ENCODE measurements around the gene CHI3L1.

CHI3L1 gene

GRCh38 chr1:203215573-203215972 lies 29.1 kb upstream of the CHI3L1 start:
- Mint-ChIP-seq H3K4me1 (peaks cover 5 to 6% of the 10 kb centered on the region in 2 donors), H3K9me3 (no peaks in the 10 kb centered on the region), H3K36me3 (no peaks in the 10 kb centered on the region), H3K27me3 (peaks cover 25 to 31% of the 10 kb centered on the region in 2 donors), H3K27ac (no peak overlapping the region), H3K4me3 (no peak overlapping the region)
- no peak for DNase-seq
- ATAC-seq (replicated peaks): no peak

DNA sequence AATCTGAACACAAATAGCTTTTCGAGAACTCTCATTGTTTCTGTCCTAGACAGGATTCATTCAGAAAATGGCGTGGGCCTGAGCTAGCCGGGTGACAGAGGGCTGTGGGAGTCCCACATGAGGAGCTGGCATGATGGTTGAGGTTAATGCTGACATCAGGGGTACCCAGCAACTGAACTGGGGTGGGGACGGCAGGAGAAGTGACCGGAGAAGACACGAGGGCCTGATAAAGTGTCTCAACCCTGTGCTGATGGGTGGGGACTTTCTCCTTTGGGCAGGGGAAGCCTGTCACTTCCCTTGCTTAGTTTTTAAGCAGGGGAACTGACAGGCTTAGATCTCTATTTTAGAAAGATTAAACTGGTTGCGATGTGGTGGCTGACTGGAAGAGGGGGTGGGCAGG lies 28.4 kb upstream of the CHI3L1 start:
- H3K4me1 Mint-ChIP-seq: peaks cover 5 to 6% of the 10 kb centered on the region in 2 donors
- peaks cover 25 to 31% of the 10 kb centered on the region in 2 donors for H3K27me3 Mint-ChIP-seq
- H3K4me3 Mint-ChIP-seq: no peak overlapping the region

DNA sequence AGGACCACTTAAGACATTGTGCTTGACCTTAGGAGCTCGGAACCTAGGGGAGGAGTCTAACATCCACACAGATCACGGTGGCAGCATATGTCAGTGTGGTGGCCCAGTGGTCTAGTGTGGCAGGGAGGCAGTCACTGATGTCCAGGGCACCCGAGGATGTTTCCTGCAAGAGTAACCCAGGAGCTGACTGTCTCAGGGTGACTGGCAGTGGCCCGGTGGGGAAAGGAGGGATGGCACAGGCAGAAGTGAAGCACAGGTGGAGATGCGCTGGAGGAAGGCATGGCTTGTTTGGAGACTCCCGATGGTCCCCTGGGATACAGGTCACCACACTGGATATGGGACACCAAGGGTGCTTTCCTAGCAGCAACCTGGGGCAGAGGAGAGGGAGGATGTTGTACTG lies 26.6 kb upstream of the CHI3L1 start:
- Mint-ChIP-seq H3K4me1 (peaks cover 5 to 6% of the 10 kb centered on the region in 2 donors), H3K9me3 (no peaks in the 10 kb centered on the region), H3K4me3 (no peak overlapping the region), H3K36me3 (no peaks in the 10 kb centered on the region), H3K27me3 (peaks cover 19 to 25% of the 10 kb centered on the region in 2 donors), H3K27ac (no peak overlapping the region)
- ATAC-seq (replicated peaks) (no peak), DNase-seq (no peak)

More for the DNA sequence above, 28.4 kb upstream of the CHI3L1 start:
- no peaks in the 10 kb centered on the region for H3K36me3 Mint-ChIP-seq
- H3K27ac Mint-ChIP-seq: no peak overlapping the region
- ATAC-seq (replicated peaks): no peak
- H3K9me3 Mint-ChIP-seq: no peaks in the 10 kb centered on the region
- DNase-seq: no peak

GRCh38 chr1:203211812-203212211 lies 25.3 kb upstream of the CHI3L1 start:
- ATAC-seq (replicated peaks) (no peak), DNase-seq (no peak)
- Mint-ChIP-seq H3K36me3 (no peaks in the 10 kb centered on the region), H3K4me3 (no peak overlapping the region), H3K27ac (no peak overlapping the region), H3K4me1 (peaks cover 5 to 6% of the 10 kb centered on the region in 2 donors), H3K27me3 (peaks cover 9 to 13% of the 10 kb centered on the region in 2 donors), H3K9me3 (no peaks in the 10 kb centered on the region)

DNA sequence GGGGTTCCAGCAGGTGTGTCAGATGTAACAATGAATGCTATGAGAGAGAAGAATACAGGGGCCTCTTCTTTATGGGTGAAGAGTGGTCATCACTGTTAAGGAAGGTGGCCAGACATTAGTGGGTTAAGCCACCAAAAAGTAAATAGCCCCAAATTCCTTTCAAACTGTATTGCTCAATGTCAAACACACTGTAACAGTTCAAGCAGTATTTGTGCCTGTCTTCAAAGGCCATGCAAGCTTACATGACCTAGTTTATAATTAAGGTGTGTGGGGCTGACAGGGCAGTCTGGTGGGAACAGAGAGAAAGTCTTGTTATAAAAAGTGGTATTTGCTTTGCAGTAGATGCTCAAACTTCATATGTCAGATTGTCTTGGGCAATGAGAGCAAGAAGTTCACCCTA lies 24.5 kb upstream of the CHI3L1 start:
- Mint-ChIP-seq H3K27me3 (peaks cover under 1 to 5% of the 10 kb centered on the region in 2 donors), H3K4me1 (peaks cover 0 to under 1% of the 10 kb centered on the region in 2 donors)

DNA sequence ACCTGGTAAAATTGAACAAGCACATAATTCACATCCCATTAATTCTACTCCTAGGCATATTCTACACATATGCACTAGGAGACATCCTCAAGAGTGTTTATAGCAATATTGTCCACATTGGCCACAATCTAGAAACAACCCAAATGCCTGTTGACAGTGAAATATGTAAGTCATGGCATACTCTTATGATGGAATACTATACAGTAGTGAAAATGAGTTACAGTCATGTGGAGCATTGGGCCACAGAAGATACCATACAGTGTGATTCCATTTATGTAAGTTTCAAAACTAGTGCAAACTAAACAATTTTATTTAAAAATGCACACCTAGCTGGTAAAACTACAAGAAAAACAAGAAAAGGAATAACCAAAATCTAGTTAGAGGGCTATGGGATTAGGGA lies 23.8 kb upstream of the CHI3L1 start:
- no peaks in the 10 kb centered on the region for H3K9me3 Mint-ChIP-seq
- no peak overlapping the region for H3K4me3 Mint-ChIP-seq
- no peaks in the 10 kb centered on the region for H3K36me3 Mint-ChIP-seq
- H3K27me3 Mint-ChIP-seq: peaks cover 0 to 4% of the 10 kb centered on the region in 2 donors
- no peaks in the 10 kb centered on the region for H3K4me1 Mint-ChIP-seq
- DNase-seq: no peak
- no peak overlapping the region for H3K27ac Mint-ChIP-seq
- no peak for ATAC-seq (replicated peaks)

More for the DNA sequence above, 24.5 kb upstream of the CHI3L1 start:
- Mint-ChIP-seq H3K36me3 (no peaks in the 10 kb centered on the region), H3K4me3 (no peak overlapping the region), H3K9me3 (no peaks in the 10 kb centered on the region), H3K27ac (no peak overlapping the region)
- DNase-seq (no peak), ATAC-seq (replicated peaks) (no peak)

- Mint-ChIP-seq H3K9me3 (no peaks in the 10 kb centered on the region), H3K27ac (no peak overlapping the region), H3K4me1 (no peaks in the 10 kb centered on the region), H3K36me3 (no peaks in the 10 kb centered on the region), H3K4me3 (no peak overlapping the region), H3K27me3 (peaks cover 0 to 8% of the 10 kb centered on the region in 2 donors)
- DNase-seq: no peak
- no peak for ATAC-seq (replicated peaks)
Measured at GRCh38 chr1:203208181-203208580, 21.7 kb upstream of the CHI3L1 start.

DNA sequence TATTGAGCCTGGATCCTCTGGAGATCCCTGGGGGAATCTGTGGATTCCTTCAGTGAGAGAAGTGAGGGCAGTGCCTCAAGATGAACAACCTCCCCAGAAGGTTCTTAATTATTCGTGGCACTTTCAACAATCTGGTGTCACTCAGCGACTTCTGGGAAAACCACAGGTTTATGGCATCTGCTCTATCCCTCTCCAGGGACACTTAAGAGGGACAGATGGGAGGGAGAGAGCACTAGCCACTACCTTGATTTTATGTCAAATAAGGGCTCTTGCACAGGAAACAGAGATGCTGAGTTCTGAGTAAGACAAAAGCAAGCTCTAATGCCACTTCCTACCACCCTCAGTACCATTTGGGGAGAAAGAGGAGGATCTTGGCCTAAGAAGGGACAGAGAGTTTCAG lies 21.2 kb upstream of the CHI3L1 start:
- no peak overlapping the region for H3K4me3 Mint-ChIP-seq
- ATAC-seq (replicated peaks): no peak

DNA sequence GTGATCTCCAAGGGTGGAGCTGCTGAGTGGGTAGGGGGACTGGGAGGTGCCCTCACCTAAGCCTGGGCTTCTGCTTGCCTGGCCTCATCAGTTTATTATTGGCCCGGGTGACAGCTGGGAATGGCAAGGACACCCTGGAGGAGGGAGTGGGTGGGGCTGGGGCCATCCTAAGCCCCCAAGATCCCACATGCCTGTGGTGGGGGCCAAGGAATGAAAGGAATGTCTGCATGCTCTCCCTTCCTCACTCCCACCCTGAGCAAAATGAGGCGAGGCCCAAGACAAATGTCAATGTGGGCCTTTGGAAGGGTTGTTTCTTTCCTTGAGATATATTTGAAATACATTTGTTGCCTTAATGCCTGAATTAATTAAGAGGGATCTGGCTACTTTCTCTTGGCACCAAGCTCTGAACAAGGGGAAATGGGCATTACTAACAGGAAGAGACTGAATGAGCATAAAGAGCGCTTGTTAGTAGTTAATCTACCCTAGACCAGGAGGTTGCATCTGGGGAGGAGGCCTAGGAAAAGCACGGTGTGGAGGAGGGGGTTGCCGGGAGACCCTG lies 19.7 kb upstream of the CHI3L1 start:
- no peak for ATAC-seq (replicated peaks)
- H3K27me3 Mint-ChIP-seq: peaks cover 9 to 13% of the 10 kb centered on the region in 2 donors
- no peaks in the 10 kb centered on the region for H3K36me3 Mint-ChIP-seq
- H3K4me1 Mint-ChIP-seq: no peaks in the 10 kb centered on the region
- DNase-seq: no peak
- no peak overlapping the region for H3K4me3 Mint-ChIP-seq
- no peak overlapping the region for H3K27ac Mint-ChIP-seq
- H3K9me3 Mint-ChIP-seq: no peaks in the 10 kb centered on the region

More for the DNA sequence above, 21.2 kb upstream of the CHI3L1 start:
- DNase-seq: no peak
- no peaks in the 10 kb centered on the region for H3K4me1 Mint-ChIP-seq
- H3K27ac Mint-ChIP-seq: no peak overlapping the region
- H3K9me3 Mint-ChIP-seq: no peaks in the 10 kb centered on the region
- no peaks in the 10 kb centered on the region for H3K36me3 Mint-ChIP-seq
- peaks cover 3 to 5% of the 10 kb centered on the region in 2 donors for H3K27me3 Mint-ChIP-seq

- H3K27me3 Mint-ChIP-seq: peaks cover 22 to 28% of the 10 kb centered on the region in 2 donors
- H3K4me3 Mint-ChIP-seq: no peak overlapping the region
- no peaks in the 10 kb centered on the region for H3K4me1 Mint-ChIP-seq
- no peak for DNase-seq
- H3K36me3 Mint-ChIP-seq: no peaks in the 10 kb centered on the region
- no peak overlapping the region for H3K27ac Mint-ChIP-seq
- H3K9me3 Mint-ChIP-seq: no peaks in the 10 kb centered on the region
- no peak for ATAC-seq (replicated peaks)
Measured at GRCh38 chr1:203204756-203205155, 18.3 kb upstream of the CHI3L1 start.

- Mint-ChIP-seq H3K27me3 (peaks cover 23 to 28% of the 10 kb centered on the region in 2 donors), H3K27ac (no peak overlapping the region), H3K9me3 (no peaks in the 10 kb centered on the region), H3K36me3 (no peaks in the 10 kb centered on the region), H3K4me3 (no peak overlapping the region), H3K4me1 (no peaks in the 10 kb centered on the region)
- no peak for DNase-seq
- ATAC-seq (replicated peaks): no peak
Measured at GRCh38 chr1:203202431-203203245, 16.1 kb upstream of the CHI3L1 start.

DNA sequence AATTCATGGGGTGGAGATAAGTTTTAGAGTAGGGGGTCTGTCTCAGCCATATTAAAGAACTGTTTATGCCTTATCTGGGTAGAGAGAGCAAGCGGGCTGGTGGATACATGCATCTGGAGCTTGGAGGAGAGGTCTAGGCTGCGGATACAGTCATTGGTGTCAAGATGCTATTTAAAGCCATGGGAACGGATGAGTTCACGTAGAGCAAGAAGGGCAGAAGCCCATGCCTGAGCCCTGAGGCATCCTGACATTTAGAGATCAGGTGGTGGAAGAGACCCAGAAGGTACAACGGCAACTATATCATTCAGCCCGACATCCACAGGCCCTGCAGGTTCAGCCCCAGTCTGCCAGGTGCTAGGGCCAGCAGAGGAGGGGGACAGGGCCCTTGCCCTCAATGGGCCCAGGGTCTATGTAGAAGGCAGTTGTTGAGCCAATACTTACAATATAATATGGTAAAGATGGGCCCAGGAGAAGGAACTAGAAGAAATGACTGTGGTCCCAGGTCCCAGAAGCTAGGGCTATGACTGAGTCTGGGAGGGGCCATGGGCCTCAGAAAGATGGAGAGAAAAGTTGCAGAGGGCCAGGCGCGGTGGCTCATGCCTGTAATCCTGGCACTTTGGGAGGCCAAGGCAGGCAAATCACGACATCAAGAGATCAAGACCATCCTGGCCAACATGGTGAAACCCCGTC lies 15.2 kb upstream of the CHI3L1 start:
- no peak overlapping the region for H3K4me3 Mint-ChIP-seq
- ATAC-seq (replicated peaks) (no peak), DNase-seq (no peak)
- H3K4me1 Mint-ChIP-seq: no peaks in the 10 kb centered on the region
- no peaks in the 10 kb centered on the region for H3K36me3 Mint-ChIP-seq
- peaks cover 28% of the 10 kb centered on the region in 2 donors for H3K27me3 Mint-ChIP-seq
- no peak overlapping the region for H3K27ac Mint-ChIP-seq
- H3K9me3 Mint-ChIP-seq: no peaks in the 10 kb centered on the region

DNA sequence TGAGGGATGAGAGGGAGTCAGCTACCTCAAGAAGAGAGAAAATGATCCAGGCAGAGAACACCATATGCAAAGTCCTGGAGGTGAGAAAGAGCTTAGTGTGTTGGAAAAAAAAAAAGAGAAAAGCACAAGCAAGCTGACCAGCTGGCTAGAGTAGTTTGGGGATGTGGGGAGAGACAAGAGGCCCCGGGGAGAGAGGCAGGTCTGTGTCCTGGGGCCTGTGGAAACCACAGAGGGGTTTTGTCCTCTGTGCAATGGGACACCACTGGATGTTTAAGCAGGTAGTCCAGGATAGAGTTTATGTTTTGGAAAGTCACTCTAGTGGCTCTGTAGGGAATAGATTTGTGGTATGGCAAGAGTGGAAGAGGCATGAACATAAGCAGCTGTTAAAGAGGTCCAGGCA lies 14.4 kb upstream of the CHI3L1 start:
- no peak overlapping the region for H3K4me3 Mint-ChIP-seq

DNA sequence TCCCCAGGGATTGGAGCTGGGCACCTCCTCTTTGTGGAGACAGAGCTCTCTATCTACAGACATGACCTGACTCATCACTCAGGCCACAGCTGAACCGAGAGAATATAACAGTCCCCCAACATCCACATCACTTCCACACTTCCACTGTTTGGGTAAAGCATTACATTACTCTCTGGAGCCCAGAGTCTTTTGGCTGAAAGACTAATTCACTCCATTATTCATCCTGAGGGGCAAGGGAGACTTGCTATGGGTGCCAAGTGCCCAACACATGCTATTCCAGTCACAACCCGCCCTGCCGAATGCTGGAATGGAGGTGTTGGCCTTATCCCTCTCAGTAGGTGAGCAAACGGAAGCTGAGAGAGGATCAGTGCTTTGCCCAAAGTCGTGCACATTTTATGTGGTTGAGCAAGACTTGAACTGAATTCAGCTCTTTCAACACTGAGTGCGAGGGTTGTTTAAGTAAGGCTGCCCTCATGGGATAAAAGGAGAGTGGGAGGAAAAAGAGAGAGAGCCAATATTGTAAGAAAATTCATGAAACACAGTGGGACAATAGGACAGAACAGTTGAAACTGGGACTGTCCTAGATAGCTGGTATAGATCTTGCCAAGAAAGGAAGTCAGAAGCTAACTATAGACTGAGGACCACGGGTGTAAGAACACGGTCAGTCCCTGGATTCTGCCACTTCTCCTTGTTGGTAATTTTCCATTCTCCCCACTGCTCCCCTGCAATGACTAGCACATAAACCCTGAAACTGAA lies 13.5 kb upstream of the CHI3L1 start:
- H3K4me1 Mint-ChIP-seq: no peaks in the 10 kb centered on the region
- DNase-seq: no peak
- peaks cover 32 to 35% of the 10 kb centered on the region in 2 donors for H3K27me3 Mint-ChIP-seq
- H3K4me3 Mint-ChIP-seq: no peak overlapping the region
- no peak for ATAC-seq (replicated peaks)
- H3K27ac Mint-ChIP-seq: no peak overlapping the region
- no peaks in the 10 kb centered on the region for H3K9me3 Mint-ChIP-seq
- H3K36me3 Mint-ChIP-seq: no peaks in the 10 kb centered on the region

More for the DNA sequence above, 14.4 kb upstream of the CHI3L1 start:
- Mint-ChIP-seq H3K36me3 (no peaks in the 10 kb centered on the region), H3K27ac (no peak overlapping the region), H3K27me3 (peaks cover 28% of the 10 kb centered on the region in 2 donors), H3K9me3 (no peaks in the 10 kb centered on the region), H3K4me1 (no peaks in the 10 kb centered on the region)
- no peak for DNase-seq
- no peak for ATAC-seq (replicated peaks)

Data from stimulated activated naive B cell treated with anti-CD40 and anti-IgM and Interleukin-4, amounts not matched to agents 10 μg/mL and 1 μg/mL and 100 μg/mL, for 72 hours (primary cell).